HepG2 (cell line): ENCODE data around the gene BIRC5. TPM values are rescaled to one million over a fixed set of nuclear protein-coding genes. Genes with fewer than 3 reads are reported as not detected.

Source experiments
- ATAC-seq: fragments of 200-7000 bp; cut with Tn5 transposase; 3 replicates; pipeline ENCODE4 v1.9.1; 2020; ENCODE audit warnings: mild to moderate bottlenecking, moderate library complexity
- BruUV-seq: library from RNA; stranded (reverse); fragments of 400-500 nt; replicated peaks from 2 replicates; lab custom pipeline; 2021; lab: Mats Ljungman, UMichigan
- CTCF ChIA-PET: fragments of 300-600 bp; formaldehyde crosslinking; extraction: SDS; loops from one replicate; lab custom pipeline; 2021; ENCODE audit warnings: low total read pairs, inconsistent platforms, low intra/inter-chr PET ratio; lab: Yijun Ruan, JAX
- POLR2A ChIA-PET: fragments of 350-600 bp; sonication (Branson Sonifier 250); formaldehyde crosslinking; loops from one replicate; lab custom pipeline; 2020; ENCODE audit warnings: antibody characterized with exemption, inconsistent platforms; lab: Yijun Ruan, JAX
- DNase-seq: peaks from one replicate; pipeline ENCODE4 v3.0.0-alpha.2; 2015; ENCODE audit warnings: low spot score
- FAIRE-seq: peaks from 3 replicates; lab custom pipeline; 2011; peaks lifted over from hg19 to GRCh38; lab: Jason Lieb, UNC
- H2AFZ ChIP-seq: one replicate; pipeline ENCODE4 v1.6.1; 2011; ENCODE audit warnings: low read length, inconsistent platforms
- H3K27ac ChIP-seq: fragments of 300-600 bp; 3 replicates; pipeline ENCODE4 v1.8.0; 2011; ENCODE audit warnings: mixed run types, mild to moderate bottlenecking, mixed read lengths, low read length, inconsistent platforms; ENCODE audit not compliant: insufficient read depth; ENCODE audit errors: extremely low read length
- H3K27me3 ChIP-seq, 2 experiments: fragments of 200-600 bp in 1 of 2; 2 replicates in 1 of 2; 3 replicates in 1 of 2; pipeline versions ENCODE4 v1.6.0 to v1.8.0; 2011; ENCODE audit warnings: low read length in 2 of 2, mild to moderate bottlenecking in 2 of 2, moderate library complexity in 2 of 2, inconsistent platforms in 1 of 2; ENCODE audit not compliant: insufficient read depth in 2 of 2, control insufficient read depth in 1 of 2
- H3K36me3 ChIP-seq, 2 experiments: fragments of 200-600 bp in 1 of 2; replicated peaks in 1 of 2; 2 replicates in 1 of 2; 3 replicates in 1 of 2; pipeline versions ENCODE4 v1.5.1 to v1.8.0; 2011; ENCODE audit warnings: low read length in 2 of 2, inconsistent platforms in 1 of 2; ENCODE audit not compliant: insufficient read depth in 2 of 2, control insufficient read depth in 1 of 2
- H3K4me1 ChIP-seq: 2 replicates; pipeline ENCODE4 v1.5.1; 2012; ENCODE audit warnings: low read length, inconsistent platforms; ENCODE audit not compliant: insufficient read depth
- H3K4me2 ChIP-seq: 2 replicates; pipeline ENCODE4 v1.6.0; 2011; ENCODE audit warnings: low read depth, low read length, inconsistent platforms
- H3K4me3 ChIP-seq, 3 experiments: fragments of 200-600 bp in 1 of 3; sonication (generic), shearing (Covaris generic) in 1 of 3; replicated peaks in 1 of 3; 2 replicates each; pipeline ENCODE4 v1.5.1; 2011 to 2016; ENCODE audit warnings: low read length in 3 of 3, inconsistent platforms in 2 of 3, low read depth in 2 of 3, mild to moderate bottlenecking in 2 of 3, control low read depth in 1 of 3, mixed read lengths in 1 of 3; ENCODE audit not compliant: insufficient read depth in 1 of 3
- H3K79me2 ChIP-seq: one replicate; pipeline ENCODE4 v1.6.1; 2011; ENCODE audit warnings: low read length, inconsistent platforms; ENCODE audit not compliant: insufficient read depth
- H3K9ac ChIP-seq: 2 replicates; pipeline ENCODE4 v1.6.0; 2011; ENCODE audit warnings: mild to moderate bottlenecking, low read depth, low read length, inconsistent platforms; ENCODE audit not compliant: insufficient read depth
- H3K9me3 ChIP-seq: 2 replicates; pipeline ENCODE4 v1.5.1; 2012; ENCODE audit warnings: mild to moderate bottlenecking, low read length
- H4K20me1 ChIP-seq: 2 replicates; pipeline ENCODE4 v1.6.0; 2011; ENCODE audit warnings: inconsistent platforms, mild to moderate bottlenecking, low read length, moderate library complexity; ENCODE audit not compliant: insufficient read depth
- CBX1 ChIP-seq: IDR thresholded peaks from one replicate; pipeline ENCODE4 v1.6.1; 2016; ENCODE audit warnings: antibody characterized with exemption, low read depth
- HDAC1 ChIP-seq: sonication (generic); formaldehyde crosslinking; IDR thresholded peaks from 2 replicates; pipeline ENCODE4 v1.5.1; 2020; ENCODE audit warnings: mild to moderate bottlenecking, missing genetic modification reagents
- SIN3A ChIP-seq: IDR thresholded peaks from 2 replicates; pipeline ENCODE4 v1.6.1; 2011; ENCODE audit warnings: low read depth, mild to moderate bottlenecking, control low read depth, low read length, borderline replicate concordance
- SMARCC2 ChIP-seq: fragments of 450-650 bp; IDR thresholded peaks from 2 replicates; pipeline ENCODE4 v1.6.1; 2017; ENCODE audit warnings: antibody characterized with exemption, mild to moderate bottlenecking
- SMARCE1 ChIP-seq: fragments of 450-650 bp; IDR thresholded peaks from 2 replicates; pipeline ENCODE4 v1.6.1; 2017; ENCODE audit warnings: borderline replicate concordance
- ZEB1 ChIP-seq: IDR thresholded peaks from 2 replicates; pipeline ENCODE4 v1.6.1; 2012; ENCODE audit warnings: mild to moderate bottlenecking, low read depth, inconsistent platforms; ENCODE audit not compliant: insufficient replicate concordance
- ZKSCAN1 ChIP-seq: fragments of 150-350 bp; IDR thresholded peaks from 2 replicates; pipeline ENCODE4 v1.6.1; 2014; ENCODE audit warnings: low read length
- ZNF225 ChIP-seq: sonication (generic); formaldehyde crosslinking; IDR thresholded peaks from 2 replicates; pipeline ENCODE4 v1.4.0; 2020; ENCODE audit warnings: mild to moderate bottlenecking, missing genetic modification reagents
- ZNF687 ChIP-seq: sonication (generic); formaldehyde crosslinking; IDR thresholded peaks from 2 replicates; pipeline ENCODE4 v1.5.1; 2020; ENCODE audit warnings: mild to moderate bottlenecking, missing genetic modification reagents, moderate library complexity
- WGBS: methylation state at CpG from one replicate; pipeline ENCODE4 v1.1.6; 2017; ENCODE audit warnings: low lambda C conversion rate; 5-methylcytosine and 5-hydroxymethylcytosine counted together
- in situ Hi-C: cut with HindIII; loops from 2 replicates; pipeline ENCODE4 v1.10.0; 2017; ENCODE audit warnings: low pct_unique_long_range_greater_than_20kb; ENCODE audit not compliant: extremely low pct_ligation_motif_present
- intact Hi-C: fragments of 100-400 bp; cut with micrococcal nuclease; formaldehyde crosslinking; loops from one replicate; pipeline ENCODE4 v1.10.0; 2022; ENCODE audit not compliant: unreplicated experiment
- polyA plus RNA-seq, 8 experiments: library from polyadenylated mRNA; depleted of rRNA in 3 of 8; stranded (reverse) in 7 of 8; unstranded in 1 of 8; fragments of >200 nt; fragmentation: Illumina TruSeq in 4 of 8; extraction: Trizol in 4 of 8; gene quantifications; 2 replicates each; pipeline versions ENCODE4 v1.2.1 to v1.2.3, GENCODE V29; 2011 to 2016; ENCODE audit warnings: low read depth in 4 of 8, missing spikeins in 1 of 8, mixed read lengths in 1 of 8; ENCODE audit not compliant: insufficient read depth in 1 of 8
- total RNA-seq, 5 experiments: library from RNA; depleted of rRNA; stranded (reverse); fragments of >200 nt; fragmentation: Illumina TruSeq; extraction: Trizol; gene quantifications; 2 replicates each; pipeline ENCODE4 v1.2.3, GENCODE V29; 2016; ENCODE audit warnings: low read depth in 1 of 5

The BIRC5 gene
- total and polyA plus RNA-seq, 2 of the 13 experiments (the other 11 are each of a cell fraction or from before 2014, with no cell fraction given), result 30.3 to 135 TPM

- Histone ChIP-seq H3K9ac (no peak overlapping the region), H3K4me2 (no peak overlapping the region), H4K20me1 (peaks cover 11% of the 10 kb centered on the region), H3K27ac (no peak overlapping the region), H3K4me1 (peaks cover 40% of the 10 kb centered on the region), H2AFZ (no peak overlapping the region), H3K36me3 (peaks cover 9 to 56% of the 10 kb centered on the region in 2 experiments), H3K4me3 (no peak overlapping the region), H3K9me3 (no peaks in the 10 kb centered on the region), H3K79me2 (peaks cover 38% of the 10 kb centered on the region), H3K27me3 (no peaks in the 10 kb centered on the region; a peak in 1 of 5 replicates)
- intact Hi-C loops, result no loop called here
- FAIRE-seq (no peak), ATAC-seq (no peak), DNase-seq (no peak)
- BruUV-seq, result no TSS peak
- ChIA-PET CTCF (no interaction called here), POLR2A (interaction anchor here (1.4 kb wide), 1 partner anchor 32 kb away, joined by 3 read pairs; no protein-coding TSS in a partner anchor)
- 0 out of 2 replicates have a peak, but pooled peaks have one; percentile 11 for TF ChIP-seq ZNF687 (CRISPR knock-in tag)
- TF ChIP-seq ZKSCAN1, result no peak
- TF ChIP-seq SMARCE1, result no peak
- TF ChIP-seq HDAC1 (CRISPR knock-in tag), result no peak
- in situ Hi-C loops, result no loop called here
- WGBS, result 93% methylated on average over 12 of the region's 12 CpGs
These were observed 30.1 kb upstream of the BIRC5 start for GRCh38 chr17:78183916-78184315.

DNA sequence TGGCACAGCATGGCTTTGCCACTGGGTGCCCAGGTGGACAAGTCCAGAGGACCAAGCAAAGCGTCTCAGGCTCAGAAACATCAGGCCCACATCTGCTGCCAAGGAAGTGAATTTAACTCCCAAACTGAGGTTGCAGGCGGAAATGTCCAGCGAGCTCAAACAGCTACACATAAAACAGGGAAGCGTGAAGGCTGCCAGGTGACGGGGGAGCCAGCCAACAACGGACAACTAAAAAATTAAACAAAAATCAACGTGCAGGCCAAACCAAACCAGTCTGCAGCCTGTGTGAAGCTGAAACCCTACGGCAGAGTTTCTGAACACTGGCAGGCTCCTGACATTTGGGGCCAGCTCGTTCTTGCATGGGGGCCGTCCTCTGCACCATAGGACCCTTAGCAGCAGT, 29.7 kb upstream of the BIRC5 start:
- POLR2A ChIA-PET, result no interaction called here
- no peak for ATAC-seq
- H3K79me2 ChIP-seq, result peaks cover 41% of the 10 kb centered on the region
- intact Hi-C loops, result no loop called here
- no peak overlapping the region for H2AFZ ChIP-seq
- in situ Hi-C loops, result no loop called here
- 95% methylated on average over 10 of the region's 10 CpGs for WGBS
- H3K27ac ChIP-seq, result no peak overlapping the region
- TF ChIP-seq SMARCC2, result no peak
- TF ChIP-seq CBX1, result no peak
- TF ChIP-seq ZEB1, result no peak
- no peak for TF ChIP-seq SIN3A
- TF ChIP-seq ZNF225 (CRISPR knock-in tag), result no peak
- TF ChIP-seq, all 625 proteins: peak for 0
- CTCF ChIA-PET, result no interaction called here
- FAIRE-seq (no peak), DNase-seq (no peak)
- peak overlapping the region; percentile 99 for H3K4me2 ChIP-seq
- peaks cover 6 to 52% of the 10 kb centered on the region in 2 experiments for H3K36me3 ChIP-seq
- no TSS peak for BruUV-seq
- H4K20me1 ChIP-seq, result peaks cover 15% of the 10 kb centered on the region
- H3K4me3 ChIP-seq, result no peak overlapping the region
- no peaks in the 10 kb centered on the region; a peak in 1 of 5 replicates for H3K27me3 ChIP-seq
- H3K4me1 ChIP-seq, result peaks cover 44% of the 10 kb centered on the region
- H3K9ac ChIP-seq, result no peak overlapping the region
- H3K9me3 ChIP-seq, result no peaks in the 10 kb centered on the region
